CD4-positive, CD25-positive, alpha-beta regulatory T cell (primary cell): ENCODE measurements around the gene GAREM2. TPM values are rescaled to one million over a fixed set of nuclear protein-coding genes. Genes with fewer than 3 reads are reported as not detected.
A peak's percentile ranks its signal among the peaks of the same experiment; 100 is the strongest.

ENCODE experiments used
- ATAC-seq, 2 donors: fragments of 150-1000 bp; cut with Tn5 transposase; one replicate each; pipeline ENCODE4 v1.10.0; 2021; ENCODE audit warnings: low read depth in 2 of 2, moderate number of reproducible peaks in 2 of 2, moderate library complexity in 1 of 2
- DNase-seq, 3 donors: peaks; one replicate each; pipeline versions ENCODE4 v3.0.0 to v3.0.0-alpha.2; 2012 to 2022; ENCODE audit warnings: mixed read lengths in 1 of 3
- H3K27ac ChIP-seq: one replicate; pipeline ENCODE4 v1.7.0; 2013; ENCODE audit warnings: mild to moderate bottlenecking, low read length; ENCODE audit not compliant: insufficient read depth, poor library complexity, severe bottlenecking
- H3K27me3 ChIP-seq: one replicate; pipeline ENCODE4 v1.7.0; 2013; ENCODE audit warnings: low read length; ENCODE audit not compliant: control insufficient read depth, insufficient read depth
- H3K36me3 ChIP-seq: one replicate; pipeline ENCODE4 v1.7.0; 2013; ENCODE audit warnings: mild to moderate bottlenecking, low read length, moderate library complexity; ENCODE audit not compliant: control insufficient read depth, insufficient read depth
- H3K4me1 ChIP-seq: 2 replicates; pipeline ENCODE4 v1.7.0; 2013; ENCODE audit warnings: mild to moderate bottlenecking, low read length; ENCODE audit not compliant: insufficient read depth, control insufficient read depth, poor library complexity, severe bottlenecking
- H3K4me3 ChIP-seq: one replicate; pipeline ENCODE4 v1.7.0; 2013; ENCODE audit warnings: low read depth, mild to moderate bottlenecking, low read length, moderate library complexity
- H3K9me3 ChIP-seq, 2 experiments: 1 replicate in 1 of 2; 2 replicates in 1 of 2; pipeline ENCODE4 v1.7.0; 2013; ENCODE audit warnings: low read length in 2 of 2, mild to moderate bottlenecking in 1 of 2, moderate library complexity in 1 of 2; ENCODE audit not compliant: control insufficient read depth in 2 of 2
- H3K27ac Mint-ChIP-seq, 3 donors: one replicate each; pipeline ENCODE4 v1.8.0; 2020 to 2022; ENCODE audit warnings: mild to moderate bottlenecking in 3 of 3, mixed read lengths in 3 of 3, moderate library complexity in 2 of 3
- H3K27me3 Mint-ChIP-seq: one replicate; pipeline ENCODE4 v1.8.0; 2022; ENCODE audit warnings: mild to moderate bottlenecking, mixed read lengths
- H3K36me3 Mint-ChIP-seq: one replicate; pipeline ENCODE4 v1.8.0; 2020; ENCODE audit warnings: mixed read lengths
- H3K4me1 Mint-ChIP-seq, 4 donors: one replicate each; pipeline ENCODE4 v1.8.0; 2020 to 2022; ENCODE audit warnings: mixed read lengths in 4 of 4, mild to moderate bottlenecking in 1 of 4
- H3K4me3 Mint-ChIP-seq, 4 donors: one replicate each; pipeline ENCODE4 v1.8.0; 2020 to 2022; ENCODE audit warnings: mild to moderate bottlenecking in 4 of 4, mixed read lengths in 4 of 4, moderate library complexity in 3 of 4
- H3K9me3 Mint-ChIP-seq, 7 donors: one replicate each; pipeline ENCODE4 v1.8.0; 2020 to 2022; ENCODE audit warnings: mixed read lengths in 7 of 7, mild to moderate bottlenecking in 3 of 7, moderate library complexity in 2 of 7
- polyA plus RNA-seq, 4 donors: library from polyadenylated mRNA; unstranded; fragments of 300-500 nt; fragmentation: Illumina TruSeq; gene quantifications; one replicate each; pipeline ENCODE4 v1.2.3, GENCODE V29; 2021
- total RNA-seq: library from RNA; stranded (reverse); gene quantifications from one replicate; pipeline ENCODE4 v1.2.3, GENCODE V29; 2022

Gene GAREM2
- total and polyA plus RNA-seq, 5 donors from 2014 or later: 0.77 to 4.0 (median 1.3) TPM

DNA sequence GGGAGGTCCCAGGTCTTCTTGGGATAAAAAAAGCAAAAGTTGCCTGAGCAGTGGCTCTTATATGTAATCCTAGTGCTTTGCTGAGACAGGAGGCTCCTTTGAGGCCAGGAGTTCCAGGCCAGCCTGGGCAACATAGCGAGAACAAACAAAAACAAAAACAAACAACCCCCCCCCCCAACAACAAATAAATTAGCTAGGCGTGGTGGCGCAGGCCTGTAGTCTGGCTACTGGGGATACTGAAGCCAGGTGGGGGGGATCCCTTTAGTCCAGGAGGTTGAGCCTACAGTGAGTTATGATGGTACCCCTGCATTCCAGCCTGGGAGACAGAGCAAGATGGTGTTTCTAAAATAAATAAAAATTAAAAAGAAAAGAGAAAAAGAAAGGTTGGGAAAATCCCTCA, 5.4 kb downstream of the GAREM2 start:
- H3K4me3 Mint-ChIP-seq: peak overlapping the region in 3 of 4 donors; percentile 22 to 52 (median 41)
- peaks cover 45% of the 10 kb centered on the region for H3K27me3 Mint-ChIP-seq
- Histone ChIP-seq H3K27ac (no peak overlapping the region), H3K4me1 (peaks cover 16% of the 10 kb centered on the region), H3K36me3 (no peaks in the 10 kb centered on the region), H3K27me3 (peaks cover 10% of the 10 kb centered on the region), H3K9me3 (no peaks in the 10 kb centered on the region), H3K4me3 (no peak overlapping the region)
- peaks cover 0 to 17% (median 5%) of the 10 kb centered on the region in 4 donors for H3K4me1 Mint-ChIP-seq
- H3K36me3 Mint-ChIP-seq: no peaks in the 10 kb centered on the region
- no peak for ATAC-seq
- no peak for DNase-seq
- H3K27ac Mint-ChIP-seq: no peak overlapping the region
- peaks cover 0 to 3% (median 0%) of the 10 kb centered on the region in 7 donors for H3K9me3 Mint-ChIP-seq

GRCh38 chr2:26178746-26179436, 6.0 kb downstream of the GAREM2 start:
- peaks cover 10% of the 10 kb centered on the region for H3K4me1 ChIP-seq
- no peaks in the 10 kb centered on the region for H3K36me3 Mint-ChIP-seq
- ATAC-seq: peak in 1 of 2 donors; percentile 38
- no peaks in the 10 kb centered on the region for H3K9me3 ChIP-seq
- peaks cover 0 to 3% (median 0%) of the 10 kb centered on the region in 7 donors for H3K9me3 Mint-ChIP-seq
- peak overlapping the region; percentile 33 to 77 (median 58) for H3K4me3 Mint-ChIP-seq
- H3K27ac Mint-ChIP-seq: no peak overlapping the region
- no peak overlapping the region for H3K4me3 ChIP-seq
- DNase-seq: no peak
- H3K27me3 Mint-ChIP-seq: peaks cover 52% of the 10 kb centered on the region
- peaks cover 0 to 21% (median 10%) of the 10 kb centered on the region in 4 donors for H3K4me1 Mint-ChIP-seq
- peaks cover 10% of the 10 kb centered on the region for H3K27me3 ChIP-seq
- no peak overlapping the region for H3K27ac ChIP-seq
- H3K36me3 ChIP-seq: no peaks in the 10 kb centered on the region

- H3K9me3 ChIP-seq: no peaks in the 10 kb centered on the region
- Mint-ChIP-seq H3K4me3 (peak overlapping the region in 3 of 4 donors; percentile 53 to 77 (median 63)), H3K9me3 (peaks cover 0 to 3% (median 0%) of the 10 kb centered on the region in 7 donors), H3K36me3 (no peaks in the 10 kb centered on the region), H3K27me3 (peaks cover 47% of the 10 kb centered on the region), H3K27ac (no peak overlapping the region), H3K4me1 (peaks cover 0 to 19% (median 8%) of the 10 kb centered on the region in 4 donors)
- no peak for DNase-seq
- H3K4me1 ChIP-seq: peaks cover 10% of the 10 kb centered on the region
- no peak overlapping the region for H3K27ac ChIP-seq
- H3K27me3 ChIP-seq: peaks cover 8% of the 10 kb centered on the region
- no peak for ATAC-seq
- no peak overlapping the region for H3K4me3 ChIP-seq
- H3K36me3 ChIP-seq: no peaks in the 10 kb centered on the region
These were observed 6.6 kb downstream of the GAREM2 start for GRCh38 chr2:26179446-26179913.

GRCh38 chr2:26182441-26182840, 9.6 kb downstream of the GAREM2 start:
- H3K27ac ChIP-seq: no peak overlapping the region
- ATAC-seq: no peak
- peak overlapping the region in 2 of 4 donors; percentile 38 to 40 for H3K4me3 Mint-ChIP-seq
- no peaks in the 10 kb centered on the region for H3K9me3 ChIP-seq
- no peaks in the 10 kb centered on the region for H3K9me3 Mint-ChIP-seq
- H3K36me3 Mint-ChIP-seq: no peaks in the 10 kb centered on the region
- no peak for DNase-seq
- no peak overlapping the region for H3K27ac Mint-ChIP-seq
- H3K36me3 ChIP-seq: no peaks in the 10 kb centered on the region
- no peaks in the 10 kb centered on the region for H3K27me3 ChIP-seq
- H3K27me3 Mint-ChIP-seq: peaks cover 31% of the 10 kb centered on the region
- no peak overlapping the region for H3K4me3 ChIP-seq
- H3K4me1 Mint-ChIP-seq: peaks cover 0 to 35% (median 18%) of the 10 kb centered on the region in 4 donors
- H3K4me1 ChIP-seq: peaks cover 22% of the 10 kb centered on the region

- no peak for ATAC-seq
- no peak for DNase-seq
- H3K27ac Mint-ChIP-seq: peak overlapping the region in 1 of 3 donors; percentile 92
These were observed 10.2 kb downstream of the GAREM2 start for GRCh38 chr2:26182887-26183630.

GRCh38 chr2:26184121-26184520, 11.2 kb downstream of the GAREM2 start:
- Mint-ChIP-seq H3K27ac (peak overlapping the region; percentile 87 to 92 (median 88)), H3K36me3 (no peaks in the 10 kb centered on the region)

More at GRCh38 chr2:26182887-26183630, 10.2 kb downstream of the GAREM2 start:
- peaks cover 26% of the 10 kb centered on the region for H3K27me3 Mint-ChIP-seq
- H3K4me1 ChIP-seq: peaks cover 22% of the 10 kb centered on the region
- H3K36me3 Mint-ChIP-seq: no peaks in the 10 kb centered on the region
- no peaks in the 10 kb centered on the region for H3K27me3 ChIP-seq
- peaks cover 0 to 37% (median 18%) of the 10 kb centered on the region in 4 donors for H3K4me1 Mint-ChIP-seq
- H3K9me3 ChIP-seq: no peaks in the 10 kb centered on the region
- peak overlapping the region; percentile 69 to 90 (median 79) for H3K4me3 Mint-ChIP-seq
- H3K9me3 Mint-ChIP-seq: no peaks in the 10 kb centered on the region
- no peaks in the 10 kb centered on the region for H3K36me3 ChIP-seq
- no peak overlapping the region for H3K27ac ChIP-seq
- H3K4me3 ChIP-seq: no peak overlapping the region

DNA sequence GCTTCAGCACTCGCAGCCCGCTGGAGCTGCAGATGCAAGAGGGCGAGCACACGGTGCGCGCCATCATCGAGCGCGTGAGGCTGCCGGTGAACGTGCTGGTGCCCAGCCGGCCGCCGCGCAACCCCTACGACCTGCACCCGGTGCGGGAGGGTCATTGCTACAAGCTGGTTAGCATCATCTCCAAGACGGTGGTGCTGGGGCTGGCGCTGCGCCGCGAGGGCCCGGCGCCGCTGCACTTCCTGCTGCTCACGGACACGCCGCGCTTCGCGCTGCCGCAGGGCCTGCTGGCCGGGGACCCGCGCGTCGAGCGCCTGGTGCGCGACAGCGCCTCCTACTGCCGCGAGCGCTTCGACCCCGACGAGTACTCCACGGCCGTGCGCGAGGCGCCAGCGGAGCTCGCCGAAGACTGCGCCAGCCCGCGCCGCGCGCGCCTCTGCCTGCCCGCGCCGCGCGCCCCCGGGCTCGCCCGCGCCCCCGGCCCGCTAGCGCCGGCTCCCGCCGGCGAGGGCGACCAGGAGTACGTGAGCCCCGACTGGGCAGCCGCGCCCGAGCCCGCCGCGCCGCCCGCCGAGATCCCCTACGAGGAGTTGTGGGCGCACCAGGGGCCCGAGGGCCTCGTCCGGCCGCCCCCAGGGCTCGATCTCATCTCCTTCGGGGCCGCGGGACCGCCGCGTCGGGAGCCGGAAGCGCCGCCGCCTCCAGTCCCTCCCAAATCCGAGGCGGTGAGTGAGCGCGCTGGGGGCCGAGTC, 11.8 kb downstream of the GAREM2 start:
- H3K4me3 ChIP-seq: no peak overlapping the region
- H3K27me3 Mint-ChIP-seq: peaks cover 17% of the 10 kb centered on the region
- peak overlapping the region in 2 of 3 donors; percentile 76 to 80 for H3K27ac Mint-ChIP-seq
- no peaks in the 10 kb centered on the region for H3K27me3 ChIP-seq
- peak; percentile 72 to 92 (median 86) for DNase-seq
- no peaks in the 10 kb centered on the region for H3K9me3 Mint-ChIP-seq
- H3K36me3 ChIP-seq: no peaks in the 10 kb centered on the region
- H3K27ac ChIP-seq: peak overlapping the region; percentile 55
- peak overlapping the region; percentile 79 to 88 (median 86) for H3K4me3 Mint-ChIP-seq
- no peaks in the 10 kb centered on the region for H3K9me3 ChIP-seq
- peaks cover 14% of the 10 kb centered on the region for H3K4me1 ChIP-seq
- H3K4me1 Mint-ChIP-seq: peaks cover 4 to 34% (median 19%) of the 10 kb centered on the region in 4 donors
- ATAC-seq: peak; percentile 98
- no peaks in the 10 kb centered on the region for H3K36me3 Mint-ChIP-seq

More at GRCh38 chr2:26184121-26184520, 11.2 kb downstream of the GAREM2 start:
- H3K4me1 Mint-ChIP-seq: peaks cover 0 to 37% (median 20%) of the 10 kb centered on the region in 4 donors
- peaks cover 18% of the 10 kb centered on the region for H3K4me1 ChIP-seq
- no peaks in the 10 kb centered on the region for H3K9me3 ChIP-seq
- H3K27me3 ChIP-seq: no peaks in the 10 kb centered on the region
- no peak for ATAC-seq
- no peak overlapping the region for H3K27ac ChIP-seq
- no peak overlapping the region for H3K4me3 ChIP-seq
- H3K4me3 Mint-ChIP-seq: peak overlapping the region; percentile 69 to 94 (median 82)
- H3K27me3 Mint-ChIP-seq: peaks cover 17% of the 10 kb centered on the region
- H3K9me3 Mint-ChIP-seq: no peaks in the 10 kb centered on the region
- no peaks in the 10 kb centered on the region for H3K36me3 ChIP-seq
- DNase-seq: no peak
